Liver (tissue), 9 donors: ENCODE measurements around the gene B3GAT1. TPM values are rescaled to one million over a fixed set of nuclear protein-coding genes. Genes with fewer than 3 reads are reported as not detected.

Source experiments
- DNase-seq: peaks from one replicate; pipeline ENCODE4 v3.0.0-alpha.2; 2017; ENCODE audit warnings: low spot score
- H3K27ac ChIP-seq, 2 donors: one replicate each; pipeline ENCODE4 v1.7.0; 2013; ENCODE audit warnings: inconsistent platforms in 2 of 2, low read length in 2 of 2, control low read depth in 1 of 2, low read depth in 1 of 2, mild to moderate bottlenecking in 1 of 2
- H3K27me3 ChIP-seq, 4 donors: one replicate each; pipeline versions ENCODE4 v1.6.1 to v1.7.0; 2013; ENCODE audit warnings: low read length in 3 of 4, inconsistent platforms in 1 of 4, mild to moderate bottlenecking in 1 of 4, moderate library complexity in 1 of 4; ENCODE audit not compliant: control insufficient read depth in 4 of 4, insufficient read depth in 4 of 4
- H3K36me3 ChIP-seq, 4 donors: one replicate each; pipeline versions ENCODE4 v1.6.1 to v1.7.0; 2013; ENCODE audit warnings: low read length in 3 of 4, mild to moderate bottlenecking in 3 of 4, low read depth in 1 of 4, moderate library complexity in 1 of 4; ENCODE audit not compliant: control insufficient read depth in 4 of 4, insufficient read depth in 3 of 4
- H3K4me1 ChIP-seq, 4 donors: one replicate each; pipeline versions ENCODE4 v1.6.1 to v1.7.0; 2013; ENCODE audit warnings: low read length in 3 of 4, mild to moderate bottlenecking in 3 of 4, moderate library complexity in 1 of 4; ENCODE audit not compliant: control insufficient read depth in 4 of 4, insufficient read depth in 4 of 4
- H3K4me3 ChIP-seq, 3 donors: one replicate each; pipeline versions ENCODE4 v1.6.1 to v1.7.0; 2013; ENCODE audit warnings: low read length in 3 of 3, control low read depth in 1 of 3, low read depth in 1 of 3, mild to moderate bottlenecking in 1 of 3
- H3K9ac ChIP-seq, 2 donors: one replicate each; pipeline ENCODE4 v1.7.0; 2013; ENCODE audit warnings: low read length in 2 of 2, mild to moderate bottlenecking in 2 of 2, moderate library complexity in 2 of 2, control low read depth in 1 of 2, low read depth in 1 of 2
- H3K9me3 ChIP-seq, 4 donors: one replicate each; pipeline versions ENCODE4 v1.6.1 to v1.7.0; 2013; ENCODE audit warnings: low read length in 3 of 4; ENCODE audit not compliant: control insufficient read depth in 4 of 4
- EGR1 ChIP-seq, 2 donors: IDR thresholded peaks; 2 replicates each; pipeline ENCODE4 v1.6.1; 2016 to 2018; ENCODE audit warnings: antibody characterized with exemption in 2 of 2, low read depth in 2 of 2
- FOXA1 ChIP-seq: IDR thresholded peaks from 2 replicates; pipeline ENCODE4 v1.6.1; 2016; ENCODE audit warnings: antibody characterized with exemption
- FOXA2 ChIP-seq: IDR thresholded peaks from 2 replicates; pipeline ENCODE4 v1.6.1; 2016; ENCODE audit warnings: antibody characterized with exemption
- GABPA ChIP-seq, 2 donors: IDR thresholded peaks in 1 of 2; conservative IDR thresholded peaks in 1 of 2; 2 replicates each; pipeline ENCODE4 v1.6.1; 2016; ENCODE audit warnings: antibody characterized with exemption in 2 of 2, mild to moderate bottlenecking in 1 of 2, moderate library complexity in 1 of 2
- HNF4A ChIP-seq, 2 donors: conservative IDR thresholded peaks; 2 replicates each; pipeline ENCODE4 v1.6.1; 2016; ENCODE audit warnings: antibody characterized with exemption in 2 of 2, mild to moderate bottlenecking in 2 of 2
- HNF4G ChIP-seq: IDR thresholded peaks from 2 replicates; pipeline ENCODE4 v1.6.1; 2016; ENCODE audit warnings: antibody characterized with exemption
- JUND ChIP-seq, 2 donors: IDR thresholded peaks; 2 replicates each; pipeline ENCODE4 v1.6.1; 2016; ENCODE audit warnings: antibody characterized with exemption in 2 of 2
- MAX ChIP-seq: IDR thresholded peaks from 2 replicates; pipeline ENCODE4 v1.6.1; 2016; ENCODE audit warnings: antibody characterized with exemption
- NR2F2 ChIP-seq: IDR thresholded peaks from 2 replicates; pipeline ENCODE4 v1.6.1; 2016; ENCODE audit warnings: antibody characterized with exemption
- RAD21 ChIP-seq, 2 donors: IDR thresholded peaks; 2 replicates each; pipeline ENCODE4 v1.6.1; 2016; ENCODE audit warnings: antibody characterized with exemption in 2 of 2, mild to moderate bottlenecking in 2 of 2
- RXRA ChIP-seq, 2 donors: IDR thresholded peaks; 2 replicates each; pipeline ENCODE4 v1.6.1; 2017 to 2018; ENCODE audit warnings: antibody characterized with exemption in 2 of 2, mild to moderate bottlenecking in 1 of 2
- SP1 ChIP-seq: IDR thresholded peaks from 2 replicates; pipeline ENCODE4 v1.6.1; 2018; ENCODE audit warnings: antibody characterized with exemption, mild to moderate bottlenecking
- TAF1 ChIP-seq: conservative IDR thresholded peaks from 2 replicates; pipeline ENCODE4 v1.6.1; 2016; ENCODE audit warnings: antibody characterized with exemption, mild to moderate bottlenecking
- YY1 ChIP-seq: IDR thresholded peaks from 2 replicates; pipeline ENCODE4 v1.6.1; 2016; ENCODE audit warnings: antibody characterized with exemption, mild to moderate bottlenecking
- WGBS: extraction: QIAGEN DNeasy Blood & Tissue Kit; methylation state at CpG from one replicate; pipeline ENCODE4 v1.1.7; 2013; 5-methylcytosine and 5-hydroxymethylcytosine counted together
- polyA plus RNA-seq, 2 donors: library from polyadenylated mRNA; stranded (reverse) in 1 of 2; unstranded in 1 of 2; fragments of 200-250 nt in 1 of 2; fragments of >200 nt in 1 of 2; fragmentation: Nextera tagmentation in 1 of 2; extraction: Ambion mirVana in 1 of 2; gene quantifications; one replicate each; pipeline versions ENCODE4 v1.2.1 to v1.2.3, GENCODE V29; 2013 to 2015
- total RNA-seq, 2 donors: library from RNA; depleted of rRNA; stranded (reverse); fragments of >200 nt; gene quantifications; one replicate each; pipeline ENCODE4 v1.2.3, GENCODE V29; 2014
- TF ChIP-seq, protein P1 (sequence below): IDR thresholded peaks from 2 replicates; pipeline ENCODE4 v1.6.1; 2016; ENCODE audit warnings: antibody characterized with exemption
- TF ChIP-seq, protein P2 (sequence below): fragments of 150-350 bp; IDR thresholded peaks from 2 replicates; pipeline ENCODE4 v1.5.1; 2017; ENCODE audit warnings: improper control_type of control experiment, low read depth, low read length; ENCODE audit not compliant: missing input control
- TF ChIP-seq, protein P3 (sequence below): IDR thresholded peaks from 2 replicates; pipeline ENCODE4 v1.6.1; 2016; ENCODE audit warnings: antibody characterized with exemption, mild to moderate bottlenecking
- TF ChIP-seq, protein P4 (sequence below): IDR thresholded peaks from 2 replicates; pipeline ENCODE4 v1.6.1; 2016; ENCODE audit warnings: antibody characterized with exemption
- donor health status: healthy.
- donor health status: healthy.
- donor health status: healthy.
- donor health status: healthy.
- donor health status: healthy.

Gene B3GAT1
- total and polyA plus RNA-seq, 4 donors: 0.13 to 6.6 (median 0.25) TPM; not detected in 1

DNA sequence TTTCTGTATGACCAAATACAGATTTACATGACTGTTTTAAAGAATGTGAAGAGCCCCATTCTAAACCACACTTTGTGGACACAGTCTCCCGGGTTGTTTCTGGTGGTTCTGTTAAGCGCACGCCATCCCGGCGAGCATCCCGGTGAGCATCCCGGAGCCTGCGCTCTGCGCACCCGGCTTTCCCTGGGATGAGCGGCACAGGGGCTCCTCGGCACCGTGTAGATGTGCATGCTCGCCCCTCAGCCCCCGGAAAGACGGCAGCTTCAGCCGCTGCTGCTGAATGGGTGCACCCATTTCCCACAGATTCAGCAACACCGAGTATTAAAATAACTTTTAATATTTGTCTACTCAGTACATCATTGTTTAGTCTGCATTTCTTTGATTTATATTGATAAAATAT is 44.3 kb downstream of the B3GAT1 start:
- WGBS: 88% methylated on average over 18 of the region's 18 CpGs

DNA sequence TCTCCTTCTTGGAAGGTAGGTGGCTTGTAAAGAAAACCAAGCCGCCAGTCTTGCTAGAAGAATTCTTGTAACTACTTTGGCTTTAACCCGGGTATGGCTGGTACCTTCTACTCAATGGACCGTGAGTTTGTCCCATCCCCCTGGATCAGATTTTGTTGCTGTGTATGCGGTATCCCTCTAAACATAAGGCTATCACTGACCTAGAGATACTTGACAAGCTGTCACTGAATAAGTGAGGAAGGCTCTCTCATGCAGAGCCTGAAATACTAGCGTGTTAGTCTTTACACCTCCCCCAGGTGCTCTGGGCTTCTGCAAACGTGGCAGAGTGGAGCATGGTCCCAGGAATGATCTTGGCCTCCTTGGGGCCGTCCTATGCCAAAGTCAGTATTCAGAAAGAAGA is 45.8 kb downstream of the B3GAT1 start:
- no peak overlapping the region for H3K4me3 ChIP-seq

More for the DNA sequence above, 44.3 kb downstream of the B3GAT1 start:
- Histone ChIP-seq H3K27ac (no peak overlapping the region), H3K4me3 (no peak overlapping the region), H3K9me3 (no peaks in the 10 kb centered on the region), H3K9ac (no peak overlapping the region), H3K27me3 (no peaks in the 10 kb centered on the region), H3K4me1 (no peaks in the 10 kb centered on the region), H3K36me3 (no peaks in the 10 kb centered on the region)
- no peak for TF ChIP-seq RXRA (IDR thresholded peaks at IDR 0.05)
- no peak for TF ChIP-seq EGR1 (IDR thresholded peaks at IDR 0.05; ENCODE audit: low read depth in 2 of 2)
- TF ChIP-seq HNF4A (conservative IDR thresholded peaks at IDR 0.05): no peak
- TF ChIP-seq MAX: no peak
- DNase-seq: no peak

More for the DNA sequence above, 45.8 kb downstream of the B3GAT1 start:
- no peaks in the 10 kb centered on the region for H3K27me3 ChIP-seq
- no peak overlapping the region for H3K9ac ChIP-seq
- DNase-seq: no peak
- TF ChIP-seq HNF4A (conservative IDR thresholded peaks at IDR 0.05) (no peak), FOXA2 (no peak), RAD21 (IDR thresholded peaks at IDR 0.05) (no peak), RXRA (IDR thresholded peaks at IDR 0.05) (no peak), YY1 (no peak), JUND (IDR thresholded peaks at IDR 0.05) (no peak), GABPA (IDR thresholded peaks at IDR 0.05 in 1 of 2, conservative IDR thresholded peaks at IDR 0.05 in 1 of 2) (no peak), TAF1 (no peak), EGR1 (IDR thresholded peaks at IDR 0.05; ENCODE audit: low read depth in 2 of 2) (no peak), SP1 (no peak), HNF4G (no peak), FOXA1 (no peak), MAX (no peak), NR2F2 (no peak)
- TF ChIP-seq, protein P1, sequence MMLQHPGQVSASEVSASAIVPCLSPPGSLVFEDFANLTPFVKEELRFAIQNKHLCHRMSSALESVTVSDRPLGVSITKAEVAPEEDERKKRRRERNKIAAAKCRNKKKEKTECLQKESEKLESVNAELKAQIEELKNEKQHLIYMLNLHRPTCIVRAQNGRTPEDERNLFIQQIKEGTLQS: no peak
- TF ChIP-seq, protein P2, sequence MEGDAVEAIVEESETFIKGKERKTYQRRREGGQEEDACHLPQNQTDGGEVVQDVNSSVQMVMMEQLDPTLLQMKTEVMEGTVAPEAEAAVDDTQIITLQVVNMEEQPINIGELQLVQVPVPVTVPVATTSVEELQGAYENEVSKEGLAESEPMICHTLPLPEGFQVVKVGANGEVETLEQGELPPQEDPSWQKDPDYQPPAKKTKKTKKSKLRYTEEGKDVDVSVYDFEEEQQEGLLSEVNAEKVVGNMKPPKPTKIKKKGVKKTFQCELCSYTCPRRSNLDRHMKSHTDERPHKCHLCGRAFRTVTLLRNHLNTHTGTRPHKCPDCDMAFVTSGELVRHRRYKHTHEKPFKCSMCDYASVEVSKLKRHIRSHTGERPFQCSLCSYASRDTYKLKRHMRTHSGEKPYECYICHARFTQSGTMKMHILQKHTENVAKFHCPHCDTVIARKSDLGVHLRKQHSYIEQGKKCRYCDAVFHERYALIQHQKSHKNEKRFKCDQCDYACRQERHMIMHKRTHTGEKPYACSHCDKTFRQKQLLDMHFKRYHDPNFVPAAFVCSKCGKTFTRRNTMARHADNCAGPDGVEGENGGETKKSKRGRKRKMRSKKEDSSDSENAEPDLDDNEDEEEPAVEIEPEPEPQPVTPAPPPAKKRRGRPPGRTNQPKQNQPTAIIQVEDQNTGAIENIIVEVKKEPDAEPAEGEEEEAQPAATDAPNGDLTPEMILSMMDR: no peak
- TF ChIP-seq, protein P3, sequence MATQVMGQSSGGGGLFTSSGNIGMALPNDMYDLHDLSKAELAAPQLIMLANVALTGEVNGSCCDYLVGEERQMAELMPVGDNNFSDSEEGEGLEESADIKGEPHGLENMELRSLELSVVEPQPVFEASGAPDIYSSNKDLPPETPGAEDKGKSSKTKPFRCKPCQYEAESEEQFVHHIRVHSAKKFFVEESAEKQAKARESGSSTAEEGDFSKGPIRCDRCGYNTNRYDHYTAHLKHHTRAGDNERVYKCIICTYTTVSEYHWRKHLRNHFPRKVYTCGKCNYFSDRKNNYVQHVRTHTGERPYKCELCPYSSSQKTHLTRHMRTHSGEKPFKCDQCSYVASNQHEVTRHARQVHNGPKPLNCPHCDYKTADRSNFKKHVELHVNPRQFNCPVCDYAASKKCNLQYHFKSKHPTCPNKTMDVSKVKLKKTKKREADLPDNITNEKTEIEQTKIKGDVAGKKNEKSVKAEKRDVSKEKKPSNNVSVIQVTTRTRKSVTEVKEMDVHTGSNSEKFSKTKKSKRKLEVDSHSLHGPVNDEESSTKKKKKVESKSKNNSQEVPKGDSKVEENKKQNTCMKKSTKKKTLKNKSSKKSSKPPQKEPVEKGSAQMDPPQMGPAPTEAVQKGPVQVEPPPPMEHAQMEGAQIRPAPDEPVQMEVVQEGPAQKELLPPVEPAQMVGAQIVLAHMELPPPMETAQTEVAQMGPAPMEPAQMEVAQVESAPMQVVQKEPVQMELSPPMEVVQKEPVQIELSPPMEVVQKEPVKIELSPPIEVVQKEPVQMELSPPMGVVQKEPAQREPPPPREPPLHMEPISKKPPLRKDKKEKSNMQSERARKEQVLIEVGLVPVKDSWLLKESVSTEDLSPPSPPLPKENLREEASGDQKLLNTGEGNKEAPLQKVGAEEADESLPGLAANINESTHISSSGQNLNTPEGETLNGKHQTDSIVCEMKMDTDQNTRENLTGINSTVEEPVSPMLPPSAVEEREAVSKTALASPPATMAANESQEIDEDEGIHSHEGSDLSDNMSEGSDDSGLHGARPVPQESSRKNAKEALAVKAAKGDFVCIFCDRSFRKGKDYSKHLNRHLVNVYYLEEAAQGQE: no peak
- TF ChIP-seq, protein P4, sequence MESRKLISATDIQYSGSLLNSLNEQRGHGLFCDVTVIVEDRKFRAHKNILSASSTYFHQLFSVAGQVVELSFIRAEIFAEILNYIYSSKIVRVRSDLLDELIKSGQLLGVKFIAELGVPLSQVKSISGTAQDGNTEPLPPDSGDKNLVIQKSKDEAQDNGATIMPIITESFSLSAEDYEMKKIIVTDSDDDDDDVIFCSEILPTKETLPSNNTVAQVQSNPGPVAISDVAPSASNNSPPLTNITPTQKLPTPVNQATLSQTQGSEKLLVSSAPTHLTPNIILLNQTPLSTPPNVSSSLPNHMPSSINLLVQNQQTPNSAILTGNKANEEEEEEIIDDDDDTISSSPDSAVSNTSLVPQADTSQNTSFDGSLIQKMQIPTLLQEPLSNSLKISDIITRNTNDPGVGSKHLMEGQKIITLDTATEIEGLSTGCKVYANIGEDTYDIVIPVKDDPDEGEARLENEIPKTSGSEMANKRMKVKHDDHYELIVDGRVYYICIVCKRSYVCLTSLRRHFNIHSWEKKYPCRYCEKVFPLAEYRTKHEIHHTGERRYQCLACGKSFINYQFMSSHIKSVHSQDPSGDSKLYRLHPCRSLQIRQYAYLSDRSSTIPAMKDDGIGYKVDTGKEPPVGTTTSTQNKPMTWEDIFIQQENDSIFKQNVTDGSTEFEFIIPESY: no peak
- no peak overlapping the region for H3K27ac ChIP-seq
- H3K9me3 ChIP-seq: no peaks in the 10 kb centered on the region
- no peaks in the 10 kb centered on the region for H3K36me3 ChIP-seq
- WGBS: 77% methylated on average over 7 of the region's 7 CpGs
- H3K4me1 ChIP-seq: no peaks in the 10 kb centered on the region
